Progenitor cell of endocrine pancreas (in vitro differentiated cells): Measurements from ENCODE around the gene USP25. TPM values are rescaled to one million over a fixed set of nuclear protein-coding genes. Genes with fewer than 3 reads are reported as not detected.

Source experiments
- DNase-seq: peaks from one replicate; pipeline ENCODE4 v3.0.0; 2021; ENCODE audit warnings: low spot score; ENCODE audit not compliant: unreplicated experiment
- H3K27ac Mint-ChIP-seq: 2 replicates; pipeline ENCODE4 v1.8.0; 2021; ENCODE audit warnings: mild to moderate bottlenecking, moderate library complexity, mixed read lengths
- H3K27me3 Mint-ChIP-seq: 2 replicates; pipeline ENCODE4 v1.8.0; 2021; ENCODE audit warnings: mixed read lengths
- H3K36me3 Mint-ChIP-seq: 2 replicates; pipeline ENCODE4 v1.8.0; 2022; ENCODE audit warnings: mixed read lengths; ENCODE audit not compliant: insufficient read depth
- H3K4me1 Mint-ChIP-seq: 2 replicates; pipeline ENCODE4 v1.8.0; 2021; ENCODE audit warnings: low read depth, mixed read lengths
- H3K4me3 Mint-ChIP-seq: 2 replicates; pipeline ENCODE4 v1.8.0; 2021; ENCODE audit warnings: low read depth, mild to moderate bottlenecking, moderate library complexity, mixed read lengths
- H3K9me3 Mint-ChIP-seq: 2 replicates; pipeline ENCODE4 v1.8.0; 2021; ENCODE audit warnings: low read depth, mixed read lengths
- total RNA-seq: library from RNA; stranded (reverse); gene quantifications from 2 replicates; pipeline ENCODE4 v1.2.1, GENCODE V29; 2021
- TF ChIP-seq, protein P1 (sequence below): fragments of 200-600 bp; sonication (generic); IDR thresholded peaks from one replicate; pipeline ENCODE4 v1.5.0; 2021; ENCODE audit warnings: antibody characterized with exemption, mild to moderate bottlenecking; ENCODE audit not compliant: unreplicated experiment

The USP25 gene
- total RNA-seq, 1 donor from 2014 or later: 48.8 TPM

DNA sequence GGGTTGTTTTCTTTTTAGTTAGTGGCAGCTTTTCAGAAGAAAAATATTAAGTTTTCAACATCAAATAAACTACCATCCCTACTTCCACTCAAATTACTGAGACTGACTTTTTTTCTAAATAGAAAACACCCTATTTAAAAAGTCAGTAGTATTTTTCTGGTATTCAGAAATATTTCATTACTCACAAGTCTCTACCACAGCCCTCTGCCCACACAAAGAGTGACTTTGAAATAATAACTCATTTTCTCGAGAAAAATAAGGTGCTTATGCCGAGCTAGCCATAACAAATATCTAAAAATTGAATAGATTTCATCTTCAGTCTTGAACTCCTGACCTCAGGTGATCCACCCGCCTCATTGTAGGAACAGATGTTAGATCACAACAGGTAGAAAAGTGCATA lies 41.8 kb upstream of the USP25 start:
- no peaks in the 10 kb centered on the region for H3K27me3 Mint-ChIP-seq
- no peak overlapping the region for H3K27ac Mint-ChIP-seq
- H3K4me3 Mint-ChIP-seq: no peak overlapping the region
- TF ChIP-seq, protein P1, sequence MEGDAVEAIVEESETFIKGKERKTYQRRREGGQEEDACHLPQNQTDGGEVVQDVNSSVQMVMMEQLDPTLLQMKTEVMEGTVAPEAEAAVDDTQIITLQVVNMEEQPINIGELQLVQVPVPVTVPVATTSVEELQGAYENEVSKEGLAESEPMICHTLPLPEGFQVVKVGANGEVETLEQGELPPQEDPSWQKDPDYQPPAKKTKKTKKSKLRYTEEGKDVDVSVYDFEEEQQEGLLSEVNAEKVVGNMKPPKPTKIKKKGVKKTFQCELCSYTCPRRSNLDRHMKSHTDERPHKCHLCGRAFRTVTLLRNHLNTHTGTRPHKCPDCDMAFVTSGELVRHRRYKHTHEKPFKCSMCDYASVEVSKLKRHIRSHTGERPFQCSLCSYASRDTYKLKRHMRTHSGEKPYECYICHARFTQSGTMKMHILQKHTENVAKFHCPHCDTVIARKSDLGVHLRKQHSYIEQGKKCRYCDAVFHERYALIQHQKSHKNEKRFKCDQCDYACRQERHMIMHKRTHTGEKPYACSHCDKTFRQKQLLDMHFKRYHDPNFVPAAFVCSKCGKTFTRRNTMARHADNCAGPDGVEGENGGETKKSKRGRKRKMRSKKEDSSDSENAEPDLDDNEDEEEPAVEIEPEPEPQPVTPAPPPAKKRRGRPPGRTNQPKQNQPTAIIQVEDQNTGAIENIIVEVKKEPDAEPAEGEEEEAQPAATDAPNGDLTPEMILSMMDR: no peak
- H3K4me1 Mint-ChIP-seq: peaks cover 4% of the 10 kb centered on the region
- H3K36me3 Mint-ChIP-seq: no peaks in the 10 kb centered on the region
- no peaks in the 10 kb centered on the region for H3K9me3 Mint-ChIP-seq
- no peak for DNase-seq

DNA sequence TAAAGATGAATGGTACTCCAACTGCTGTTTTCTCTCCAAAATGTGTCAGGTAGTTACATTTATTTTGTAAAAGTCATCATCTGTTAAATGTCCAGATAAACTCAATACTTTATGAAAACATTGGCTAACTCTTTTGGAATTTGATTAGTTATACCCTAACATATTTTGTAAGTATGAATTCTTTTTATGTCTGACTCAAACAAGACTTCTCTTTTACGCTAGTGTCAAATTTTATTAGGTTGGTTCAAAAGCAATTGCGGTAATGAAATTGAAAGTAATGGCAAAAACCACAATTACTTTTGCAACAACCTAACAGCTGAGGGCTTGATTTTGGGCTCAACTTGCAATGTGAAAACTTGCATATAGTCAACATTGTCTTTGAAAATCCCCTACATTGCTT lies 41.0 kb upstream of the USP25 start:
- Mint-ChIP-seq H3K27me3 (no peaks in the 10 kb centered on the region), H3K27ac (no peak overlapping the region), H3K36me3 (no peaks in the 10 kb centered on the region), H3K9me3 (no peaks in the 10 kb centered on the region), H3K4me1 (peaks cover 4% of the 10 kb centered on the region), H3K4me3 (no peak overlapping the region)
- no peak for DNase-seq
- TF ChIP-seq, protein P1: no peak

DNA sequence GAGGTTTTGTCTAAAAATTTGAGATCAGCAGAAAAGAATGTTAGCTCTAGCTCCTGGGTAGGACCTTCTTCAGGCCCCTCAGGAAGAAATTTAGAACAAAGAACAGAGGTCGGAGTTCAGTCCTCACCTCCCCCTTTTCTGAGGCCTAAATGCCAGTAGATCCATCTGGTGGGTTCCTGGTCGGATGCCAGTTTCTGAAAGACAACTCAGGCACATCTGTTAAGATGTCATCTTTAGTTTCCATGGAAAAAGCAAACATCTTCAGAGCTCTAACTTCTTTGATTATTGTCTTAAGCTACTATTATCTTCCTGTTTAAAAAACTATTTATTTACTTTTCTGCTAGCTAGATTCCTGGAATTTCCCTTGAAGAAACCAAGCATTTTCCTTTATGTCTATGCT lies 37.1 kb upstream of the USP25 start:
- no peak overlapping the region for H3K27ac Mint-ChIP-seq
- peaks cover 4% of the 10 kb centered on the region for H3K4me1 Mint-ChIP-seq
- H3K9me3 Mint-ChIP-seq: peaks cover 1% of the 10 kb centered on the region
- no peak overlapping the region for H3K4me3 Mint-ChIP-seq
- no peak for DNase-seq
- no peaks in the 10 kb centered on the region for H3K36me3 Mint-ChIP-seq
- no peaks in the 10 kb centered on the region for H3K27me3 Mint-ChIP-seq
- TF ChIP-seq, protein P1: no peak

DNA sequence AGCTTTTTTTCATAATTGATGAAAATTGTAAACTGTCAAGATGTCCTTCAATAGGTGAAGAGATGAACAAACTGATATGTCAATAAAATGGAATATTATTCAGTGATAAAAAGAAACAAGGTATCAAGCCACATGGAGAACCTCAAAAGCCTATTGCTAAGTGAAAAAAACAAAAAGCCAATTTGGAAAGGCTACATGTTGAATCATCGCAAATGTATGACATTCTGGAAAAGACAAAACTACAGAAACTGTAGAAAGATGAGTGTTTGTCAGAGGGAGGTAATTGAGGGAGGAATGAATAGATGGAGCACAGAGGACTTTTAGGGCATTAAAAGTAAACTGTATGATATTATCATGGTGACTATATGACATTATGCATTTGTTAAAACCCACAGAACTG lies 34.5 kb upstream of the USP25 start:
- H3K9me3 Mint-ChIP-seq: peaks cover 7% of the 10 kb centered on the region
- H3K4me1 Mint-ChIP-seq: peaks cover 4% of the 10 kb centered on the region
- no peak overlapping the region for H3K4me3 Mint-ChIP-seq
- no peak overlapping the region for H3K27ac Mint-ChIP-seq
- DNase-seq: no peak
- TF ChIP-seq, protein P1: no peak
- H3K27me3 Mint-ChIP-seq: no peaks in the 10 kb centered on the region
- no peaks in the 10 kb centered on the region for H3K36me3 Mint-ChIP-seq

DNA sequence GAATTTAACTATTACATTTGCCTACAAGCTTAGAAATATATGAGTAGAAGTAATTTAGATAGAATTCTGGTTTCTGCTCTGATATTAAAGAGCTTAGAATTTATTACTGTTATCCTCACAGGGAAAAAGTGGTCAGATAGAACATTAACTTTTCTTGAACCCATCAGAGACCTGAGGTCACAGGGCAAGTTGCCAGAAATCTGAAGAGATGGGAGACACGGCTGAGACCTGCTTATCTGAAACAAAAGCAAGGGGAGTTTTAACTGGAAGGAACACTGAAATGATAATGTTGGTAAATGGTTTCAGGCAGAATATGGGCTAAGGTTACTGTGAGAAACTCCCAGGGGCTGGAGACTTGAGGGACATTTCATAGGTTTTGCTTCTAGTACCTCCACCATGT lies 28.0 kb upstream of the USP25 start:
- H3K27me3 Mint-ChIP-seq: no peaks in the 10 kb centered on the region
- no peak overlapping the region for H3K27ac Mint-ChIP-seq
- no peak for DNase-seq
- peaks cover 4% of the 10 kb centered on the region for H3K4me1 Mint-ChIP-seq
- H3K4me3 Mint-ChIP-seq: no peak overlapping the region
- H3K36me3 Mint-ChIP-seq: peaks cover 1% of the 10 kb centered on the region
- TF ChIP-seq, protein P1: no peak
- peaks cover 20% of the 10 kb centered on the region for H3K9me3 Mint-ChIP-seq
